B cell (primary cell): ENCODE data around the gene MAP2K6. TPM values are rescaled to one million over a fixed set of nuclear protein-coding genes. Genes with fewer than 3 reads are reported as not detected.

Experiments used
- ATAC-seq: fragments of 200-7000 bp; cut with Tn5 transposase; one replicate; pipeline ENCODE4 v1.10.0; 2021; ENCODE audit warnings: low read depth, mild to moderate bottlenecking, moderate number of reproducible peaks, moderate library complexity
- CTCF ChIA-PET: fragments of 350-600 bp; sonication (Branson Sonifier 250); formaldehyde crosslinking; loops from one replicate; lab custom pipeline; 2021; ENCODE audit warnings: antibody characterized with exemption, inconsistent platforms; lab: Charles Lee
- POLR2A ChIA-PET: fragments of 350-600 bp; sonication (Branson Sonifier 250); formaldehyde crosslinking; loops from one replicate; lab custom pipeline; 2021; ENCODE audit warnings: antibody characterized with exemption; lab: Charles Lee
- DNase-seq: peaks from one replicate; pipeline ENCODE4 v3.0.0; 2013
- H2AFZ ChIP-seq: 2 replicates; pipeline ENCODE4 v1.6.1; 2012; ENCODE audit warnings: mild to moderate bottlenecking, low read depth, low read length; ENCODE audit not compliant: insufficient read depth, poor library complexity, severe bottlenecking
- H3K27ac ChIP-seq, 2 donors: 1 replicate in 1 of 2; 2 replicates in 1 of 2; pipeline ENCODE4 v1.5.1; 2012 to 2013; ENCODE audit warnings: low read length in 2 of 2, mild to moderate bottlenecking in 2 of 2, moderate library complexity in 1 of 2
- H3K27me3 ChIP-seq, 4 experiments: fragments of 200-600 bp in 1 of 4; sonication (generic) in 1 of 4; replicated peaks in 1 of 4; 1 replicate in 2 of 4; 2 replicates in 2 of 4; pipeline versions ENCODE4 v1.6.1 to v1.7.0; 2013 to 2016; ENCODE audit warnings: low read length in 3 of 4, mild to moderate bottlenecking in 2 of 4, mixed read lengths in 1 of 4, moderate library complexity in 1 of 4; ENCODE audit not compliant: insufficient read depth in 4 of 4, control insufficient read depth in 3 of 4; ENCODE audit errors: control extremely low read depth in 1 of 4
- H3K36me3 ChIP-seq, 2 experiments: replicated peaks in 1 of 2; 1 replicate in 1 of 2; 2 replicates in 1 of 2; pipeline versions ENCODE4 v1.6.1 to v1.7.1; 2013; ENCODE audit warnings: low read length in 1 of 2; ENCODE audit not compliant: insufficient read depth in 2 of 2, control insufficient read depth in 1 of 2; ENCODE audit errors: control extremely low read depth in 1 of 2, extremely low read depth in 1 of 2
- H3K4me1 ChIP-seq, 2 donors: fragments of 200-600 bp in 1 of 2; sonication (generic) in 1 of 2; 1 replicate in 1 of 2; 2 replicates in 1 of 2; pipeline versions ENCODE4 v1.5.1 to v1.6.1; 2013 to 2017; ENCODE audit warnings: low read length in 2 of 2; ENCODE audit not compliant: control insufficient read depth in 2 of 2, insufficient read depth in 2 of 2
- H3K4me2 ChIP-seq: replicated peaks from 2 replicates; pipeline ENCODE3; 2012; ENCODE audit warnings: mild to moderate bottlenecking, low read depth, low read length; ENCODE audit not compliant: poor library complexity, severe bottlenecking
- H3K4me3 ChIP-seq, 5 experiments: fragments of 200-600 bp in 1 of 5; sonication (generic) in 1 of 5; 1 replicate in 3 of 5; 2 replicates in 2 of 5; pipeline versions ENCODE4 v1.5.1 to v1.7.0; 2011 to 2016; ENCODE audit warnings: low read length in 4 of 5, mild to moderate bottlenecking in 4 of 5, low read depth in 2 of 5, control low read depth in 1 of 5, moderate library complexity in 1 of 5; ENCODE audit not compliant: insufficient read depth in 1 of 5; ENCODE audit errors: control extremely low read depth in 1 of 5, extremely low read depth in 1 of 5
- H3K79me2 ChIP-seq: fragments of 200-600 bp; sonication (generic); one replicate; pipeline ENCODE4 v1.6.0; 2016; ENCODE audit warnings: low read length; ENCODE audit not compliant: control insufficient read depth, insufficient read depth
- H3K9ac ChIP-seq: fragments of 200-600 bp; sonication (generic); 2 replicates; pipeline ENCODE4 v1.6.1; 2017; ENCODE audit warnings: mild to moderate bottlenecking, low read length, moderate library complexity
- H3K9me3 ChIP-seq, 3 donors: one replicate each; pipeline versions ENCODE4 v1.6.1 to v1.7.1; 2013; ENCODE audit warnings: low read length in 2 of 3; ENCODE audit not compliant: control insufficient read depth in 2 of 3, insufficient read depth in 1 of 3; ENCODE audit errors: control extremely low read depth in 1 of 3
- H4K20me1 ChIP-seq: 2 replicates; pipeline ENCODE4 v1.6.0; 2012; ENCODE audit warnings: mild to moderate bottlenecking, low read length; ENCODE audit not compliant: insufficient read depth, control insufficient read depth, poor library complexity, severe bottlenecking
- H3K27ac Mint-ChIP-seq: one replicate; pipeline ENCODE4 v1.8.0; 2021; ENCODE audit warnings: mixed read lengths
- H3K27me3 Mint-ChIP-seq: one replicate; pipeline ENCODE4 v1.8.0; 2021; ENCODE audit warnings: mixed read lengths
- H3K4me1 Mint-ChIP-seq: one replicate; pipeline ENCODE4 v1.8.0; 2021; ENCODE audit warnings: mixed read lengths
- H3K4me3 Mint-ChIP-seq: one replicate; pipeline ENCODE4 v1.8.0; 2021; ENCODE audit warnings: mixed read lengths
- H3K9me3 Mint-ChIP-seq: one replicate; pipeline ENCODE4 v1.8.0; 2022; ENCODE audit warnings: mixed read lengths; ENCODE audit not compliant: insufficient read depth
- CTCF ChIP-seq: fragments of 200-600 bp; IDR thresholded peaks from one replicate; pipeline ENCODE4 v1.8.0; 2022; ENCODE audit warnings: antibody characterized with exemption, mild to moderate bottlenecking
- EZH2 ChIP-seq: IDR thresholded peaks from 2 replicates; pipeline ENCODE4 v1.6.1; 2012; ENCODE audit warnings: borderline replicate concordance, low read depth, mild to moderate bottlenecking, moderate library complexity, low read length; ENCODE audit not compliant: insufficient read depth, poor library complexity, severe bottlenecking
- WGBS: methylation state at CpG from one replicate; pipeline ENCODE4 v1.1.5; 2013; ENCODE audit warnings: missing lambda C conversion rate; ENCODE audit not compliant: insufficient coverage; 5-methylcytosine and 5-hydroxymethylcytosine counted together
- intact Hi-C: fragments of 100-400 bp; cut with micrococcal nuclease; formaldehyde crosslinking; loops from one replicate; pipeline ENCODE4 v1.10.0; 2022
- polyA plus RNA-seq: library from polyadenylated mRNA; depleted of rRNA; stranded (reverse); fragments of >200 nt; gene quantifications from 2 replicates; pipeline ENCODE4 v1.2.3, GENCODE V29; 2012
- total RNA-seq, 2 donors: library from RNA; stranded (reverse); fragments of 120-200 nt in 1 of 2; gene quantifications; 1 replicate in 1 of 2; 2 replicates in 1 of 2; pipeline versions ENCODE4 v1.2.3 to v1.2.4, GENCODE V29; 2013 to 2022

MAP2K6 gene
- total and polyA plus RNA-seq, 2 donors (not counting 1 experiment from before 2014, with no cell fraction given), result 2.4 to 7.7 TPM

GRCh38 chr17:69602972-69603371 lies 188.5 kb downstream of the MAP2K6 start:
- H3K9me3 ChIP-seq, result no peaks in the 10 kb centered on the region
- ChIA-PET POLR2A (no interaction called here), CTCF (no interaction called here)
- no peaks in the 10 kb centered on the region for H4K20me1 ChIP-seq
- H3K36me3 ChIP-seq, result no peaks in the 10 kb centered on the region
- DNase-seq, result no peak
- no peak overlapping the region for H3K4me2 ChIP-seq
- WGBS, result 39% methylated on average over 5 of the region's 5 CpGs
- H3K27me3 ChIP-seq, result no peaks in the 10 kb centered on the region
- H3K79me2 ChIP-seq, result no peaks in the 10 kb centered on the region
- H3K4me1 ChIP-seq, result no peaks in the 10 kb centered on the region
- no peak for ATAC-seq
- H3K4me3 Mint-ChIP-seq, result no peak overlapping the region
- no peak overlapping the region for H3K27ac Mint-ChIP-seq
- H3K9me3 Mint-ChIP-seq, result no peaks in the 10 kb centered on the region
- no peak overlapping the region for H3K27ac ChIP-seq
- no peak overlapping the region for H3K4me3 ChIP-seq
- intact Hi-C loops, result no loop called here
- H3K9ac ChIP-seq, result no peak overlapping the region
- H2AFZ ChIP-seq, result no peak overlapping the region
- H3K27me3 Mint-ChIP-seq, result no peaks in the 10 kb centered on the region
- TF ChIP-seq CTCF, result no peak
- no peak for TF ChIP-seq EZH2
- H3K4me1 Mint-ChIP-seq, result peaks cover 4% of the 10 kb centered on the region

Other genes starting within 250 kb of the MAP2K6 start
- 1.9 and 3.2 TPM in 2 replicates for gene ABCA10, start 185.9 kb upstream of the MAP2K6 start, total RNA-seq
- 0.55 and 0.69 TPM in 2 replicates for gene ABCA10, start 185.9 kb upstream of the MAP2K6 start, polyA plus RNA-seq
- 37.2 and 37.8 TPM in 2 replicates for gene ABCA5, start 87.6 kb upstream of the MAP2K6 start, total RNA-seq
- gene ABCA5, start 87.6 kb upstream of the MAP2K6 start, polyA plus RNA-seq, result 9.8 and 19.8 TPM in 2 replicates